ENCODE data around the gene IGFLR1.

Gene IGFLR1

DNA sequence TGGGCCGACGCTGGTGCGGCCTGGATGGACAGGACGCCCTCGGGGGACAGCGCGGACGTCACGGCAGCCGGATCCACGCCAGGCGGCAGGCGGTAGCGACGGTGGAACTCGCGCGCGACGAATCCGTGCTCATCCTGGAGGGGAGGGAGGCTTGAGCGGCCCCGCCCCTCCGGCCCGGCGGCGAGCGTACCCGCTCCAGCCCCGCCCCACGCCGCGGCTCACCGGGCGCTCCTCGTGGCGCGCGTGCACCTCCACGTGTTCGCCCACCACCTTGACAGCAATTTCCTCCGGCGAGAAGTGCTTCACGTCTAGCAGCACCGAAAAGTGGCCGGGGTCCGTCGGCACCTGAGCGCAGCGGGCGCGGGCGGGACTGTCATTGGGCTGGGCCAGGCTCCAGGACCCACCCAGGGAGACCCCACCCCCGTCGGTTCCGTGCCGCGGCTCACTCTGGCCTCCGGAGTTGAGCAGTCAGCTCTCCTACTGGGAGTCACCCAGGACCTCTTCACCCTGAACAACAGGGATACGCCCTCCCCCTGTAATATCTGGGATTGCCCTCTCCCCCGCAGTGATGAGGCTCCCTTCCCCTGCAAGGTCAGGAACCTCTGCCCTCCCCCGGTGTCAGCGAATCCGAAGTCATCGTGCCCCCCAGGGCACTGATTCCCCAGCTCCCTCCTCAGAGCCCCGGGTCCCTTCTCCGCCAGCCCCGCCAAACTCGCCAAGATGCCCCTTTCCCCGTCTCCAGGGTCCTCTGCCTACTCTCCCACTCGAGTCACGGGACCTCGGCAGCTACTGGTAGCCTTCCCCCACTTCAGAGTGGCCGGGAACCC, 13.5 kb upstream of the IGFLR1 start:
- peak; percentile 32 for DNase-seq

GRCh38 chr19:35755131-35755549, 12.9 kb upstream of the IGFLR1 start:
- no peak for DNase-seq

GRCh38 chr19:35754370-35755130, 12.3 kb upstream of the IGFLR1 start:
- no peak for DNase-seq

- DNase-seq = no peak
Measured at GRCh38 chr19:35753634-35754369, 11.6 kb upstream of the IGFLR1 start.

DNA sequence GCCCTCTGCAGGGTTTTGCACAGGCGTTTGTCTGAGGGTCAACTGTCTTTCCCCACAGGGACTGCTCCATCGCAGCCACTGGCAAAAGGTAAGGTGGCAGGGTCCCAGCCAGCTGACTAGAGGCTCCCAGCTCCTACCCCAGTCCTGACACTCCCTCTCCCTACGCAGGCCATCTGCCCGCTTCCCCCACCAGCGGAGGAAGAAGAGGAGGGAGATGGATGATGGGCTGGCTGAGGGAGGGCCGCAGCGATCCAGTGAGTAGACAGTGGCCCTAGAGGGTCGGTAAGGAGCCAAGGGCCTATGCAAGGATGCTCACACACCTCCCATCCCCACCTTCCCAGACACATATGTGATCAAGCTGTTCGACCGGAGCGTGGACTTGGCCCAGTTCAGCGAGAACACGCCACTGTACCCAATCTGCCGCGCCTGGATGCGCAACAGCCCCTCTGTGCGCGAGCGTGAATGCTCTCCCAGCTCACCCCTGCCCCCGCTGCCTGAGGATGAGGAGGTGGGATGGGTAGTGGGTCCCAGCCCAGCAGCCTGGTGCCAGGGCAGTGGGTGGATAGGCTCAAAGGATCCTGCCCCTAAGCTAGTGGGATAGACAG, 10.6 kb upstream of the IGFLR1 start:
- no peak for DNase-seq

DNA sequence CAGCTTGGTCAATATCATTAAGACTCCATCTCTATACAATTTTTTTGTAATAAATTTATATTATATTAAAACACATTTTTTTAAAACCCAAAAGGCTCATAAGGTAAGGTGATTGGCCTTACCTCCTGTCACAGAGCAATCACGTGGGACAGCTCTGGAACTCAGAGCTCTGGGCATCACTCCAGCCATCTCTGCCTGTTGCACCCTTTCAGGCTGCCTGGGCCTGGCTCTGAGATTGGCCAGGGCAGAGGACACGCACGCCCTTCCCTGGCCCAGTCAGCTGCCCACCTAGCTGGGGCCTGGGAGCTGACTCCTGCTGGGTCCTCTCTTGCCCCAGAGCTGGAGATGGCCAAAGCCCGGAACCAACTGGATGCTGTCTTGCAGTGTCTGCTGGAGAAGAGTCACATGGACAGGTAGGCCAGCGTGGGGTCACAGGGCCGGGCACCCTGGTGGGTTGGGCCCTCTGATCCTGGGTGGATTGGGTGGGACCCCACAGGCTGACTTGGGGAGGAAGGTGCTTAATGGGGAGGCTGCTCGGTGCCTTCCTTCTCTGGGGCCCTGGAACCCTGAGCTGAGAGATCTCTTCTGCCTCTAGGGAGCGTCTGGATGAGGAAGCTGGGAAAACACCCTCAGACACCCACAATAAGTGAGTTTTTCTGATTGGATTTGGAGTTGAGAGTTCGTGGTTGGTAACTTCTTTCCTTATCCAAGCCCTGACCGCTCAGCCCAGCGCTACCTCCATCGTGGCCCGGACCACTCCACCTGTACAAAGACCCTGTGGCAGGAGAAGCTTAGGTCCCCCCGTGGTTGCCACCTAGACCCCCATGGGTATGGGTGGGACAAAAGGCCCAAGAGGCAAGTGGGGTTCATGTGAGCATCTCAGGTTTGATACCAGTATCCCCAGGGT, 9.8 kb upstream of the IGFLR1 start:
- DNase-seq = no peak

DNA sequence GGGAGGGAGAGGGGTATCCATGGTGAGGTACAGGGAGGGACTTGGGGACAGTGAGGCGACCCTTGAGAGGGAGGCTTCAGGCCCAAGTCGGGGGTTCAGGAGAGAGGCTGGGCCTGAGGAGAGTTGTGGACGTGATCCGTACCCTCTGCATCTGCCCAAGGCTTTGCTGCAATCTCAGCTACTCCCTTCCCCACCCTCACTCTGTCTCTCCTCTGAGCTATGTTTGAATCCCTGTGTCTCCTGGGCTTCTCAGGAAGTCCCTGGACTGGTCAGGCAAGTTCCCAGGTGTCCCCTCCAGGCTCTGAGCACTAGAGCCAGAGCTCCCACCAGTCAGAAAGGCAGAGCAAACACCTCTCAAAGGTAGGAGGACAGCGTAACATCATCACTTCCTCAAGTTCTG, 7.9 kb upstream of the IGFLR1 start:
- no peak for DNase-seq

- DNase-seq = peak; percentile 100
Measured at GRCh38 chr19:35748106-35749020, 6.1 kb upstream of the IGFLR1 start, which contains the start of gene LIN37. Gene LIN37, plus strand, starts transcription at chr19:35748576. Its CDS starts 149 bp downstream, at chr19:35748725.

- no peak for DNase-seq
Measured at GRCh38 chr19:35746531-35746930, 4.3 kb upstream of the IGFLR1 start.

- DNase-seq = no peak
Measured at GRCh38 chr19:35746087-35746462, 3.8 kb upstream of the IGFLR1 start.

DNA sequence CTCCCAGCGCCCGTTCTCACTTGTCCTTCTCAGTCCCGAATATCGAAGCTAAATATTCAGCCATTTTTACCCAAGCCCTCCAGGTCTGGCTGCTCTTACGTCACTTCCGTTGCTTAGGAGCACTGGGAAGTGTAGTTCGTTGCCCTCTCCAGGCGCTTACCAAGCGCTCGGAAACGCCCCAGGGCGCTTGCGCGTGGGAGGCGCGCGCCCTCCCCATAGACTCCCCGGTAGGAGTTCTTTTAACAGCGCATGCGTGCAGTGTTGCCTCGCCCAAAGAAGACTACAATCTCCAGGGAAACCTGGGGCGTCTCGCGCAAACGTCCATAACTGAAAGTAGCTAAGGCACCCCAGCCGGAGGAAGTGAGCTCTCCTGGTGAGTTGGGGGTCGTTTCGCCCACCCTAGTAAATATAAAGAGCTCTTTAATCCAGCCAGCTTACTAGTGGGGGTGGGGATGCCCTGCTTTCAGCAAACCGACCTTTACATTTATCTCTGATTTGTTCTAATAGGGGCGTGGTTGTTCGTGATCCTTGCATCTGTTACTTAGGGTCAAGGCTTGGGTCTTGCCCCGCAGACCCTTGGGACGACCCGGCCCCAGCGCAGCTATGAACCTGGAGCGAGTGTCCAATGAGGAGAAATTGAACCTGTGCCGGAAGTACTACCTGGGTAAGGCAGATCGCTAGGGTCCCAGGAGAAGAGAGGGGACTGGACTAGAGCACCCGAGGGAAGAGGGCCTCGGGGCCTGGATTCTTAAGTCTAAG, 3.3 kb upstream of the IGFLR1 start, which contains the start of the genes PSENEN and U2AF1L4:
PSENEN (plus strand) TSS at position 324 of the 759 bp plus-strand sequence; CDS start at position 604, 280 bp downstream.
U2AF1L4 (minus strand) TSS at position 91 of the 759 bp plus-strand sequence; CDS start at position 64, 27 bp downstream.
- peak; percentile 99 for DNase-seq

- DNase-seq = peak; percentile 97
Measured at GRCh38 chr19:35744430-35745327, 2.4 kb upstream of the IGFLR1 start.

DNA sequence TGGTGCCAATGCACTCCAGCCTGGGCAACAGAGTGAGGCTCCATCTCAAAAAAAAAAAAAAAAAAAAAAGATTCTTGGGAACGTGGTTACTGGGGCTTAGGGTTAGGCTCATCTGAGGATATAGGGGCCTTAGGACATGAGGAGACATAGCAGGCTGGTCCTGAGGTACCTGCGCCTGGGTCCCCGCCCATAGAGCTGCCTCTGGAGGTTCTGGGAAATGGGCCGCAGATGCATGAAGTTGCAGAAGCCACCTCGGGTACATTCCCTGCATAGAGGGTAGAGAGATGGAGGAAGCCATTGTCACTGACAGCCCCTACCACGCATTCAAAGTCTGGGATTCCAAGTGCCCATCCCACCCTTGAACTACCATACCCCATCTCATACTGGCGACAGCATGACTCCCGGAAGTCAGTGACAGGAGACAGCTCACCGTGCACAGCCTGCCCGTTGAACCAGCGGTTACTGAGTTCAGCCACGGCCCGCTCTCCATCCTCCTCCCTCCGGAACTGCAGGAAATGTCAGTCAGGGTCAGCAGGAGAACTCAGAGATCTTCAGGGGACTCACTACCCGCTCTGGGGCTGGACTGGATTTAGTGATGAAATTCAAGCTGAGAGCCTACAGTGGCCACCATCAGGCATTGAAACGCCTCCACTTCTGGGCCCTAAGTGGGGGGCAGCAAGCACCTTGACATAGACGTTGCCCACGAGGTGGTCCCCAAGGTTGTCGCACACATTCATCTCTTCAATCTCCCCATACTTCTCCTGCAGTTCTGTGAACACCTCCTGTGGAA, 1.6 kb upstream of the IGFLR1 start:
- no peak for DNase-seq

- no peak for DNase-seq
Measured at GRCh38 chr19:35741203-35741515, 1.1 kb downstream of the IGFLR1 start.

- peak; percentile 97 for DNase-seq
Measured at GRCh38 chr19:35740423-35741202, 1.6 kb downstream of the IGFLR1 start.

DNA sequence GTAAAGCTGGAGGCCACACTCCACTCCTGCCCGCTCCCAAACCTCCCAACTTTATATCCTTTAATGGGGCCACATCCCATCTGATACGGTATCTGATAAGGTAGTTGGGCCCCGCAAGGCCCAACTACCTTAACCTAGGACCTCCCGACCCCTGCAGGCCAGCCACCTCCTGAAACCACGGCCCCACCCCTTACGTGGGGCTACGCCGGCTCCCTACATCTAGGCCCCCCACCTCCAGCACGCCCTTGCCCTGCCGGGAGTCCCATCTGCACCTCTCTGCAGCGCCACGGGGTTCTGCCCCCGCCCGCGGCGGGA, 2.2 kb downstream of the IGFLR1 start:
- DNase-seq = no peak

Data from activated CD4-positive, alpha-beta T cell treated with anti-CD3 and anti-CD28 coated beads, Interleukin-2, amount 50 U/mL, for 16 hours (primary cell).